Central memory CD4-positive, alpha-beta T cell (primary cell): ENCODE data around the gene PDE4DIP.
"Not testable (repeated sequence)": the region's sequence is repeated elsewhere in the genome, so short reads cannot be mapped to it uniquely, and the experiment has no call there.

ENCODE experiments used
- DNase-seq: peaks from one replicate; pipeline ENCODE4 v3.0.0; 2022

The PDE4DIP gene

DNA sequence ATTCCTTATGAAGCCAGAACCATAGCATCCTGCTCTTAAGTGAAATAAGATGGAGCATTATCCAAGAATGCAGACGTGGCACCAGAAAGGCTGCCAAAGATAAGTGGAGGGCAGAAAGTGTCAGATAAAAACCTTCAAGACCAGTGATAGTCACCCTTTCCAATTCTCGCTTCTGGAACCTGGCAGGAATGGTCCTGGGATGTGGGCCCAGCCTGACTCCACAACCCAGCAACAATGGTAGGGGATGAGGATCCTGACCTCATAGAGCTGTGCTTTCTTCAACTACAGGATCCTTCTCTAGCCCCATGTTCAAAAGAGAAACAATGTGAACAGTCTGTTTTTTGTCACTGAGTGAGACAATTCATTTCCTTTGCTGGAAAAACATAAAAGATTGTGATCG is 145.2 kb downstream of the PDE4DIP start:
- DNase-seq, result not testable (repeated sequence)

DNA sequence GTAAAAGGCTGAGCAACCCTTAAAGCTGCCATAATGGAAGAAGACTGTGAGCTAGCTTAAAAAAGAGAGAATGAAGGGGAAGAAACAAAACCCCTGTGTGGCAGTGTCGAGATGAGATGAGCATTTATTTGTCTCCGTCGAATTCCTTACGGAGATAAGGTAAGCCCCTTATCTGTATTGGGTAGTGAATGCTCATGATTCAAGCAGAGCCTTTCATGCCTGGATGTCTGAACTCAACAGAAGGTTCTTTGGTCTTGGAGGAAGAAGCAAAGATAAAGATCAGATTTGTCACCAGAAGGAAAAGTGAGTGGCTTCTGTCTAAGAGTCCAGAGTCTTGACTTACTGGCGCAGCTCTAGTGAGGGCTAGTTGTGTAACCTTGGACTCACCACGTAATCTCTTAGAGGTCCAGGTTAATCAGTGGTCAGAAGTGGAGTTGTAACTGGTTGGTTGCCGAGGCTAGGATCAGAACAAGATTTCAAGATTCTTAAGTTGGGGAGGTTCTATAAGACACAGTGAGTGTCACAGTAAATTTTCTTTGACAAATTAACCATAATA is 146.1 kb downstream of the PDE4DIP start:
- not testable (repeated sequence) for DNase-seq

DNA sequence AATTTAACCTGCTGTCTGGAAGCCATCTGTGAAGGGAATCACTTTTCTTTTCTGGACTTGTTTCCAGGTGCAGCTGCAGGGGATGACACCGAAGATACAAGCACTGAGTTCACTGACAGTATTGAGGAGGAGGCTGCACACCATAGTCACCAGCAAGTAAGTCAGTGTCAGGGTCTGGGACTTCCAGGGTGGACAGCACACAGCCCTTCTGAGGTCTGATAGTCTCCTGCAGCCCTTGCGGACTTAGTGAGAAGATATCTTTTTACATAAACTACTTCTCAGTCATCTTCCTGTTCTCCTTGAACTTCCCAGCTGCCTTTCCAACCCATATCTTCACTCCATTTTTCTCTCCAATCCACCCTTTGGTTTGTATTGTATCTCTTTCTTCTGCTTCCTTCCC is 147.6 kb downstream of the PDE4DIP start:
- DNase-seq, result not testable (repeated sequence)

DNA sequence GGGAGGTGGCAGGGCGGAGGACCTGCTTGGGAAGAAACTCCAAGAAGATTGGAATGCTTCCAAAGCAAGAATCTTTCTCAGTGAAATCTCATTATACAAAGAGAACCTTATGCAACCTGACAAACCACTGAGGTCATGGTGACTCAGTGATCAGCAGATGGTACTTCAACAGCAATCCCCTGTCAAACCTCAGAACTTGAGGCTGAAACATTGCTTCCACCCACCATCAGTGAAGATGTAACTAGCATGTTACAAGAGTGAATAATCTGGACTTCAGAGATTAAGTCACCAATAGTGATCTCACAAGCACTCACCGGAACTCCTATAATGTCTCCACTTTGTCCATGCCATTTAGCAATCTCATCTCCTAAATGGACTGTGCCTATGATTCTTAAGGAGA is 148.1 kb downstream of the PDE4DIP start:
- not testable (repeated sequence) for DNase-seq

DNA sequence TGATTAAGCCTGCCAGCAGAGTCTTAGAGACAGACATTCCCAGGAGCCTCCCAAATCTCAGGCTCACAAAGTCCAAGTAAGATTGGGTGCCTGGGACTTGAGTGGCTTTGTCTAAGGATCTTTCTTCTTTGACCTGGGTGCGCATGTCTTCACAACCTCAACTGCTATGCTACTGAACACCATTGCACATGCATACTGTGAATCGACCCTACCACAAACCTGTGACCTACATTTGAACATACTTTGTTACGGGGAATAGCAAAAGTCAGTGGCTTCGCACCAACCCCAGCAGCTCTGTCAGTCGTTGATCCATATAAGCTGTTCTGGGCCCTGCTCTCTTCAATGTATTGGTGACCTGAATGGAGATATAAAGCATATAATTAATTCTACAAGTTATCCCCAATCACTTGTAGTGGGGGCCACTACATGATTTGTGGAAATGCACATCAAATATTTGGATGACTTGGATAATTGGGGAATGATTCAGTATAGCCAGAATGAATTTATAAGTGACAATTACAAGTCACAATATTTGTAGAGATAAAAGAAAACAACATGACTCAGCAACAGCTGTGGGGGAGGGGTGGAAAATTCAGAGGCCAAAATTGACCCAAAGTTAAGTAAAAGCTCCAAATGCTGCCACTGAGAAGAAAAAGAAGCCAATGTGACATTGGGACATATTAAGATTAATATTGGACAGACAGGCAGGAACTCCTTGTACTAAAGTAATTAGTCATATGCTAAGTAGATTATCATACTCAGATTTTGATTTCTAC is 152.4 kb downstream of the PDE4DIP start:
- not testable (repeated sequence) for DNase-seq

DNA sequence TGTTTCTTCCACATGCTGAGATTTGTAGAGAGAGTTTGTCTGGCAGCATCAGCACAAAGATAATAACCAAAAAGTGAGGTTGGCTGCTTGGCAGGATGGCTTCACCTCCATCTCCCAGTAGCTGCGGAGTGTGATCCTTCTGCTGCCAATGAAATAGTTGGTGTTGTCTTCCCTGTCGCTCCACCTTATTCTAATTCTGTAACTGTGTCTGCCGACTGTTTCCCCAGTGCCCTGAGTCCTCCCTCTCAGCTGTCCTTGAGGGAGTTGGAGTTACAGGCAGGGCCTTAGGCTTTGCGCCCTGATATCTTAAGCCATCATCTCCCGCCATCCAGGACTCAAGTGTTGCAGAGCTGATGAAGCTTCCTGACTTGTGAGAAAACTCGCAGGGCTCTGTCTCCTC is 153.2 kb downstream of the PDE4DIP start:
- DNase-seq, result not testable (repeated sequence)

DNA sequence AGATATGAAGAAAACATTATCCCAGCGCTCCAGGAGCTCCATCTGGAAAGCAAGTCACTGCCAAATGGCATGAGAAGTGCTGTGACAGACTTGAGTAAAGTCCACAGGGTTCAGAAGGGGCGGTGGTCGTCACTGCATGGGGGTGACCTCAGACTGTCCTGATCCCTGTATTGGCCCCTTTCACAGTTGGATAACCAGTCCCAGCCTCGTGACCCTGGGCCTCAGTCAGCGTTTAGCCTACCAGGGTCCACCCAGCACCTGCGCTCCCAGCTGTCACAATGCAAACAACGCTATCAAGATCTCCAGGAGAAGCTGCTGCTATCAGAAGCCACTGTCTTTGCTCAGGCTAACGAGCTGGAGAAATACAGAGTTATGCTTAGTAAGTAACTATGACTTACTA is 158.4 kb downstream of the PDE4DIP start:
- not testable (repeated sequence) for DNase-seq

DNA sequence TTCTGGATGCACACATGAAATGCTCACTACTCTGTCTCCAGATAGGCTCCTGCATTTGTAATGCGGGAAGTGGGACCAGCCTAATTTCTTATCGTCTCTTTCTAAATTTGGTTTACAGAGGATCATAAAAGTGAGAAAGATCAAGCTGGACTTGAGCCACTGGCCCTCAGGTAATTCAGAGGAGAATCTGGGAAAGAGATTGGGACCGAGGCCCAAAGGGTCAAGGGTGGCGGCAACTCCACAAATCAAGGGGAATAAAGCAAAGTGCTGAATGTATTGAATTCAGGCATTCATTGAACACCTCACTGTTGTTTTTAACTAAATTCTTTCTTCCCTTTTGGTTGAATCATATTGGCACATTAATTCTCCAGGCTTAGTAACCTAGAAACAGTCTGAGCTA is 164.1 kb downstream of the PDE4DIP start:
- DNase-seq, result not testable (repeated sequence)

DNA sequence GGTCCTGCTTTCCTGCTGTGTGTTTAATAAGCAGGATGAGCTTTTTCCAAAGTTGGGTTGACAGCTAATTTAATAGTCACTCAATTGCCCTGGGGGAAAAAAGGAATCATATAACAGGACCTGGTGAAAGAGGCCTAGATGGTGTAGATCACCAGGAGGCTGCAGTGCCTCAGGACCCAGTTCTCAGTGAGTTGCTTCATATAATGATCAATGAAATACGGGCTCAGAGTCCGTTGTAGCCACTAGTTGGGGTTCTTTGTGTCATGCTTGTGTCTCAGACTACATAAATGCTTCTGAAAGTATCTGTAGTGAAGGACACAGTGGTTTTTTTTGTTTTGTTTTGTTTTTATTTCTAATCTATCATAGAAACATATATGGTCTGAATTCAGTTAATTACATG is 164.5 kb downstream of the PDE4DIP start:
- not testable (repeated sequence) for DNase-seq

DNA sequence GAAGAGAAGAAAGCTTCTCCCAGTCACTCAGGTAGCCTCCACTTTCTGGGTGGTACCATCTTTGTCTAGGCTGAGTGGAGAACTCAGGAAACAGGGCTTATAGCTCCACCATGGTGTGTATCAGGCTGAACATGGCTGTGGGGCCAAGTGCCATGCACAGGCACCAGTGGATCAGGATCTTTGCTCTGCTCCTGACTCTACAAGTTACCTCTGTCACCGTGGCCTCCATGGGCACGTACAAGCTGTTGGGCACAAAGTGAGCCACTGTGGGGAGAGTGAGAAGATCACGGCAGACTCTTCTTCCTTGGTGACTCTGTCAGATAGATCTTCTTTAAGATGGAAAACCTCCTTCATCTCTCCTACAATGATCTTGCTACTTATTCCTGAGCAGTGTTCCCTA is 165.5 kb downstream of the PDE4DIP start:
- DNase-seq, result not testable (repeated sequence)

DNA sequence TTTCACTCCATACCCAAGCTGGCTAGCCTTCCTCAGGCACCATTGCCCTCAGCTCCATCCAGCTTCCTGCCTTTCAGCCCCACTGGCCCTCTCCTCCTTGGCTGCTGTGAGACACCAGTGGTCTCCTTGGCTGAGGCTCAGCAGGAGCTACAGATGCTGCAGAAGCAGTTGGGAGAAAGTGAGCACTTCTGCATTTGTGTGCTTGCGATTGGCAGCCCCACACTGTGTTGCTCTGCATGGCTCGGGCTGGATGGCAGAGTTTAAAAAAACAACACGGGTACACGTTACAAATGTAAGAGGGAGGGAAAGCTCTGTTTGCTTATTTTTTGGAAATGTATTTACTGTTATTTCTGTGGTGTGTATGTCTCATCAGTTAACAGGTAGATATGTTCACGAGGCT is 168.4 kb downstream of the PDE4DIP start:
- DNase-seq, result not testable (repeated sequence)

DNA sequence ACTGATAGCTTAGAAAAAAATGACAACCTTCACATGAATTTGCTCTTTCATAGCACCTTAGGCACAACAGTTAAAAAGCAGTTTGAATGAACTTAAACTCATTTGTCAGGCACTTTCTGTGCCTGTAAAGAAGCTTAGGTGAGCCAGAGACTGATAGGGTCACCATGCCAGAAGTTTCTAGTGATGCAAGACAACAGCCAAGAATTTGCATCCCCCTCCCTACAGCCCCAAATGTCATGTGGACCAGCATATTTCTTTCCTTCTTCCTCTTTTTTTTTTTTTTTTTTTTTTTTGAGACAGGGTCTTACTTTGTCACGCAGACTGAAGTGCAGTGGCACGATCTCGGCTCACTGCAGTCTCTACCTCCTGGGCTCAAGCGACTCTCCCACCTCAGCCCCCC is 169.3 kb downstream of the PDE4DIP start:
- DNase-seq, result not testable (repeated sequence)

DNA sequence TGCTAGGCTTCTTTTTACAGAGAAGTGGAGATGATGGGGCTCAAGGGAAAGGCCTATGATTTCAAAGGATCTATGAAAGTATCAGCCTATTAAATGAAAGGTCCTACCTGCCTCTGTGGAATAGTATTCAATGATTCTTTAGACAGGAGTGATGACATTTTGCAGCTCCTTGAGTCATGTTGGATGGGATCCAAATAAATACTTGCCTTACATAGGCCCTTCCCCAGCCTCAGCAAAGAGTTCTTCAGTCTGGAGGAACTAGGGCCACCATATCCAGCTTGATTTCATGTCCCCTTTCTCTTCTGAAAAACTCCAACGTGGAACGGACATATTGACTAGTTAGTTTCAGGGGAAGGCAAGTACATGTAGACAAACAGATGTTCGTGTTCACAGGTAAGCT is 171.3 kb downstream of the PDE4DIP start:
- not testable (repeated sequence) for DNase-seq

DNA sequence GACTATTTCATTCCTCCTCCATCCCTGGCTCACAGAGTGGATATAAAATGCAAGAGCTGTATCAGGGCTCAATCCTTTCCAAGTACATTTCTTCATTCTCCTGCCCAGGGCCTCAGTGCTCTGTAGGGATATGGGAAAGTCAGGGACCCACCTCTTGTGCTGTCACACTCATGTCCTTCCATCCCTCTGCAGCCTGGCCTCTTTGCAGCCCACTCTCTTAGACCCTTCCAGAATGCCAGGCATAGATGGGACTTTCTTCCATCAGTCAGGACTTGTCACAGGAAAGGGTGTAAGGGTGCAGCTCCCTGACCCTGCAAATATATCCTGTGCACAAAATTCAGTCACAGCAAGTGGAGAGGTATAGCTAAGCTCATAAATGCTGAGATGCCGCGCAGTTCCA is 172.4 kb downstream of the PDE4DIP start:
- not testable (repeated sequence) for DNase-seq

DNA sequence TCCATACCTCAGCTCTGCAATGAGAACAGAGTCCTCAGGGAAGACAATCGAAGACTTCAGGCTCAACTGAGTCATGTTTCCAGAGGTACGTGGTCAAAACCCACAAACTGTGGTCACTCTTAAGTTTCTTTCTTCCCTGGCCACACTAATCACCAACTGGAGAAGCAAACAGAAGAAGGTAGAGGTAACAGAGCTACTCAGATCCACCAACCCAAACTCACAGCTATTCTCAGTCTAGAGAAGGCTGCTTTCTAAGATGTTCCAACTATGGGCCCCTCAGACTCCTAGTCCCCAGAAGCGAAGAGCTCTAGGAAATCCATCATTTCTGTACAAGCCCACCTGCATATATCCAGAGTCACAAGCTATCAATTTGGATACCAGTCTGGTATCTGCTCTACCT is 174.3 kb downstream of the PDE4DIP start:
- DNase-seq, result not testable (repeated sequence)

DNA sequence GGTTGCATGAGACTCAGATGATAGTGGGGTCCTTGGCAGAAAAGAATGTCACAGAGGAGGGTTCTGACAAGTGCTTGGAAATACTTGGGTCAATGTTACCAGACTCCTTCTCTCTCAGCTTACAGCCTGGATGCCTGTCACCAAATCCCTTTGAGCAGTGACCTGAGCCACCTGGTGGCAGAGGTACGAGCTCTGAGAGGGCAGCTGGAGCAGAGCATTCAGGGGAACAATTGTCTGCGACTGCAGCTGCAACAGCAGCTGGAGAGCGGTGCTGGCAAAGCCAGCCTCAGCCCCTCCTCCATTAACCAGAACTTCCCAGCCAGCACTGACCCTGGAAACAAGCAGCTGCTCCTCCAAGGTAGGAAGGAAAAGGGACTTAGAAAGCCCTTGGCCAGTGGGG is 180.1 kb downstream of the PDE4DIP start:
- not testable (repeated sequence) for DNase-seq

DNA sequence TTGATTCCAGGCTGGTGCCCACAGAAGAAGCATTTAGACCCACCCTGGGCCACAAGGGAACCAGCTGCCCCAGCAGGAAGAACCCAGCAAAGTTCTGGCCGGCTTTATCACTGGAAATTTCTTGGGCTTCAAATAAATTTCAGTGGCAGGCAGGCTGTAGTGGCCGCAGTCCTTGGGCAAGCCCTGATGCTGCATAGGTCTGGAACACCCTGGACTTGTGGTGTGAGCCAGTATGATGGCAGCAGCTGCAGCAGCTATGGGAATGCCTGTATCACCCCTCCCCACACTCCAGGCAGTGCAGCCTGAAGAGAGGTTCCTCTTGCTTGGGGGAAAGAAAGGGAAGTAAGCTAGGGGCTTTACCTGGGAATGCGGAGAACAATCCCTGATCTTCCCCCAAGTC is 189.7 kb downstream of the PDE4DIP start:
- DNase-seq, result not testable (repeated sequence)

DNA sequence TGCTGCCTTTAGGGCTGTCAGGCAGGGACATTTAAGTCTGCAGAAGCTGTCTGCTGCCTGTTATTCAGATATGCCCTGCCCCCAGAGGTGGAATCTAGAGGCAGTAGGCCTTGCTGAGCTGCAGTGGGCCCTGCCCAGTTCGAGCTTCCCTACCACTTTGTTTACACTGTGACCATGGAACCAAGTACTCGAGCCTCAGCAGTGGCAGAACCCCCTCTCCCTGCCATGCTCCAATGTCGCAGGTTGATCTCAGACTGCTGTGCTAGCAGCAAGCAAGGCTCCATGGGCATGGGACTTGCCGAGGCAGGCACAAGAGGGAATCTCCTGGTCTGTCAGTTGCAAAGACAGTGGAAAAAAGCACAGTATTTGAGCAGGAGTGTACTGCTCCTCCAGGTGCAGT is 198.8 kb downstream of the PDE4DIP start:
- DNase-seq, result not testable (repeated sequence)

DNA sequence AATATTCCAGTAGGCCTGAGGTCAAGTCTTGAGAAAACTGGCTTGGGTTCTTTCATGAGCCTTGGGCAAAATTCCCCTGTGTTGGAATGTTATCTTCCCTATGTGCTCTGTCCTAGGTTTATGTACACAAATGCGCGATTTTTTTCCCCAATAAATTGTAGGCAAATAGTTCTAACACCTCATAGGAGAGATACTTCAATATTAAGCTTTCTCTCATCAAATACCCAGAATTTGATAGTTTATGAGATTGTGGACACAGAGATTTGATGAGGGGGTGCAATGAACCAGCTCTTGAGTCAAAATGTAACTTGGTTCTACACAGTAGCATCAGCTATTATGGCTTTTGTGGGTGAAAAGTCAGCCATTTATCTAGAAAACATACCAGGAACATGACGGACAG is 220.4 kb downstream of the PDE4DIP start:
- DNase-seq, result not testable (repeated sequence)

DNA sequence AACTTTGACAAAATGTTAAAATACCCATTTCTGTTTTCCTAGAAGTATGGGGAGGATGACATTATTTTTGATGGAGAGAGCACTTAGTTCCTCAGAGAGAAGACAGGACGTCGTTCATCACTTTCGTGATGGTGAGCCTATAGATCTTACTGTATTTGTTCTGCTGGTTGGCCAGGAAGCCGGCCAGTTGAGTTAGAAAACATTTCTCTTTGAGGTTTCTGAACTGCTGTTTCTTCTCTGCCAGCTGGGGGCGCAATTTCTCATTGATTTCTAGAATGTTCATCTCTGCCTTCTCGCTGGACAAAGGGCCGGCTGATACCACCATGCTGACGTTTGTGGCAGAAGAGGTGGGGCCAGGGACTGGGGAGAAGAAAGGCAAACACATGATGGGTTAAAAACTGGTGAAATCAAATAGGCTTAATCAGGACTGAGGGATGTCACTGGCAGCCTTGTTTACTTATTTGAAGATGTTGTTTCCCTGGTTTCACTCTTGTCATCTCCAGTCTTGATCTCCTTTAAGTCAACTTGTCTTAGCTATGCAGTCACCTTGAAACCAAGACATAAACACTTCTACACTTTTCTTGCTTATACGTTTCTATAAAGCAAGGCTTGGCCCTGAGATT is 231.4 kb downstream of the PDE4DIP start:
- not testable (repeated sequence) for DNase-seq
